Retinal pigment epithelial cell (primary cell): ENCODE measurements around the gene ADAT2.
A peak's percentile ranks its signal among the peaks of the same experiment; 100 is the strongest.

ENCODE experiments used
- DNase-seq: peaks from one replicate; pipeline ENCODE4 v3.0.0-alpha.2; 2010; ENCODE audit warnings: low read depth
- H3K4me3 ChIP-seq: 2 replicates; pipeline ENCODE4 v1.5.1; 2011; ENCODE audit warnings: mild to moderate bottlenecking, low read length, control low read depth, moderate library complexity
- TF ChIP-seq, protein P1 (sequence below): conservative IDR thresholded peaks from 2 replicates; pipeline ENCODE4 v1.5.1; 2011; ENCODE audit warnings: low read depth, low read length, control low read depth, inconsistent platforms

ADAT2 gene

DNA sequence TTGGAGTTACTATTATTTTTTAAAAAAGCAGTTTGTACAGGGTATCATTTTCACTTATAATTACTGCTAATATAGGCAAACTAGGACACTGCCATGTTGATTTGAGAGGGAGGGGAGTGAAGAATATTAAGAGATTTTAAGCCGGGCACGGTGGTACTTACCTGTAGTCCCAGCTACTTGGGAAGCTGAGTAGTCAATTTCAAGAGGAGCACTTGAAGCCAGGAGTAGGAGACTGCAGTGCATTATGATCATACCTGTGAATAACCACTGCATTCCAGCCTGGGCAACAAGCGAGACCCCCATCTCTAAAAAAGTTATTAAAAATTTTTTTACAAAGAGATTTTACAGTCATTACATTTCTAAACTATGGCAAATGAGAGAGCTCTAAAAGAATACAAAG is 35.7 kb downstream of the ADAT2 start:
- no peak for DNase-seq
- H3K4me3 ChIP-seq, result no peak overlapping the region
- TF ChIP-seq, protein P1, sequence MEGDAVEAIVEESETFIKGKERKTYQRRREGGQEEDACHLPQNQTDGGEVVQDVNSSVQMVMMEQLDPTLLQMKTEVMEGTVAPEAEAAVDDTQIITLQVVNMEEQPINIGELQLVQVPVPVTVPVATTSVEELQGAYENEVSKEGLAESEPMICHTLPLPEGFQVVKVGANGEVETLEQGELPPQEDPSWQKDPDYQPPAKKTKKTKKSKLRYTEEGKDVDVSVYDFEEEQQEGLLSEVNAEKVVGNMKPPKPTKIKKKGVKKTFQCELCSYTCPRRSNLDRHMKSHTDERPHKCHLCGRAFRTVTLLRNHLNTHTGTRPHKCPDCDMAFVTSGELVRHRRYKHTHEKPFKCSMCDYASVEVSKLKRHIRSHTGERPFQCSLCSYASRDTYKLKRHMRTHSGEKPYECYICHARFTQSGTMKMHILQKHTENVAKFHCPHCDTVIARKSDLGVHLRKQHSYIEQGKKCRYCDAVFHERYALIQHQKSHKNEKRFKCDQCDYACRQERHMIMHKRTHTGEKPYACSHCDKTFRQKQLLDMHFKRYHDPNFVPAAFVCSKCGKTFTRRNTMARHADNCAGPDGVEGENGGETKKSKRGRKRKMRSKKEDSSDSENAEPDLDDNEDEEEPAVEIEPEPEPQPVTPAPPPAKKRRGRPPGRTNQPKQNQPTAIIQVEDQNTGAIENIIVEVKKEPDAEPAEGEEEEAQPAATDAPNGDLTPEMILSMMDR, result no peak

DNA sequence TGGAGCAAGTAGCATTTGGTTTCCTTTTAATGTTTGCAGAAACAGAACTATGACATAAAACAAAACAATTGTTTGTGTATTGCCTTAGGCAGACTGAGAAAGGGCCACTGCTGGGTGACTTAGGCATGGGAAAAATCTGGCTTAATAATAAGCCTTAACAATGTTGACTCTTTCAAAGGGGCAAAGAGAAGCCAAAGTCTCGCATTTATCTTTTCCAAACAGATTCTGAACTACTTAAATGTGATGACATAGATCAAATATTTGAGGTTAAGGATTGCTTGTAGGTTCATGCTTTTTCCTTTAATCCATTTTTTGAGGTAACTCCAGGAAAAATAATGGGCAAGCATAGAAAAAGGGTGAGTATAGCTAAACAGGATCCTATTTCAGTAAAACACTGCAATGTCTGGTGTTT is 39.6 kb downstream of the ADAT2 start:
- TF ChIP-seq, protein P1, result no peak
- H3K4me3 ChIP-seq, result no peak overlapping the region
- peak; percentile 88 for DNase-seq

DNA sequence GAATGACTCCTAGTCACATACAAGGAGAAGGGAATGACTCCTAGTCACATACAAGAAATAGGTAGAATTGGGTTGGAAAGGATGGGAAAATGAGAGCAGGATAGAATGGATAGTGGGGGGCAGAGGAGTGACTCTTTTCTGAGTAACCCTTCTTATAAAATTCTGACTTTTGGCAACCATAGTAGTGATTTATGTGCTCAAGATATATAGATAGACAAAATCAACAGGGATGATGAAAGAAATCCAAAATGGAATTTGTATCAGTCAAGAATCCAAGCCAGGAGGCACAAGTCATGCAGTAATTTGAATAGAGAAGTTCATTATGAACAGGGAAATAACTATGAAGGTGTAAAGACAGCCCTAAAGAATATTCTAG is 41.7 kb downstream of the ADAT2 start:
- TF ChIP-seq, protein P1, result no peak
- DNase-seq, result no peak
- no peak overlapping the region for H3K4me3 ChIP-seq

DNA sequence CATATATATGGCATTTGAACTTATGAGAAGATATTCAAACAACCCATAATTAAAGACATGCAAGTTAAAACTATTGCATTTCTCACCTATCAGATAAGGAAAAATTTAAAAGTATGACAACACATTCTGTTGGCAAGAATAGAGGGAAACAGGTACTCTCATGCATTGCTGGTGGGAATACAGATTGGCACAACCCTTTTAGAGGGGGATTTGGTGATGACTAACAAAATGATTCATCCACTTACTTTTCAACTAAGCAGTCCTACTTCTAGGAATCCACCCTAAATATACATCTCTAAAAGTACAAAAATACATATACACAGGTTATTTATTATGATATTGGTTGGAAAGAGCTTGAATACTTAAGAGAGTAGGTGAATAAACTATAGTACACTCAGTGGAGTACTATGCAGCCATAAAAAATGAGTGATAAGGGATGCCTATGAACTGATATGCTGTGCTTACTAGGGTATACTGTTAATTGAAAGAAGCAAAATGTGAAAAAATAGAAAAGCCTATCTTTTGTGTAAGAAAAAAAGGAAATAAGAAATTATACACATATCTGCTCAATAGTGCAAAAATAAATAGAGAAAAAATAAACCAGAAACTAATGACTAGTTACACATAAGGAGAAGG is 42.2 kb downstream of the ADAT2 start:
- no peak overlapping the region for H3K4me3 ChIP-seq
- TF ChIP-seq, protein P1, result no peak
- no peak for DNase-seq

DNA sequence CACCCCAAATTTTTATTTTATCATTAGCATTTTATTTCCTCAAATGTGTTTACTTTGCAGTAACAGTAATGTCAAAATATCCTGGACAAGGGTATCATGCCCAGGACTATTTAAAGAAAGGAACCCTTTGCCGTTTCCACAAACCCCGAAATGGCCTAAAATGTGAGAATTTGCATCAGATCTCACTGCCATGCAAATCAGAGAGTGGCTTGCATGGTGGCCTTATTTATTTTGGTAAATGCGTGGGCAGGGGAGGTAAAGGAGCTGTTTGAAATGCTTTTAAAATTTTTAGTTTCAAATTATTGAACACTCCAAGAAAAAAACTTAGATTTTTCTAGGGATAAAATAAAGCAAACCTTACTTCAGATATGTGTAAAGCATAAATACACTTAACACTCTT is 43.8 kb downstream of the ADAT2 start:
- no peak for DNase-seq
- no peak overlapping the region for H3K4me3 ChIP-seq
- TF ChIP-seq, protein P1, result no peak

DNA sequence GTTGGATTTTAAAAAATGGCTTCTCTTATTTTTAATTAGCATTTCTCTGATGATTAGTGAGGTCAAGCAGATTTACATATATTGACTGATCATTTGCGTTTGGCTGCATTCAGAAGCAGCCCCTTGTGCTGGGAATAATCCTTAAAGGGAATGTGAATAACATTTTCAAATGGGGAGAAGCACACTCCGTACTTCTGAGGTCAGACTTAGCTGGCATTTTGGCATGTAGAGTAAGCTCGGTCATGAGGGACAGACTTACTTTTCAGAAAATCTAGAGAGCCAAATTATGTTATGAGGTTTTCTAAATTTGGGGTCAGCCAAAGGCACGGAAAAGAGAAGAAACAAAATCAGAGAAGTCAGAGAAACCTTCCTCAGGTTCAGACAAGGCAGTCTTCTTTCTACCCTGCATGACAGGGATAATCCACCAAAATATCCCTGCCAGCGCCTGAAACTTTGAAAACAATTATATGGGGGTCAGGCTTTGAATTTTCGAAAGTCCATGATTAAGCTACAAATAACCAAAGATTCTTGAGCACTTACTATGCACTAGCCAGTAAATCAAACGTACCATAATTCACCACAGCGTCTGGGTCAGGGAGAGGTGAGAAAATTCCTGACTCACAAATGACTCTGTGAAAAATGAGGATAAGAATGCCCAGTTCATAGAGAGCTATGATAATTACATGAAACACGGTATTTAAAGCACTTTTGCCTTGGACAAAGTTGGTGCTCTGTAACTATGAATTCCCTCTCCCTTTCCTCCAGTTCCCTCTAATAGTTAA is 44.9 kb downstream of the ADAT2 start:
- TF ChIP-seq, protein P1, result no peak
- DNase-seq, result peak; percentile 84
- H3K4me3 ChIP-seq, result peak overlapping the region; percentile 8
